HG03442 (cell line): Measurements from ENCODE around the gene B4GALT6.

Experiments
- ATAC-seq: cut with Tn5 transposase; IDR thresholded peaks from one replicate; pipeline ENCODE4 v1.9.1; 2021; ENCODE audit warnings: mild to moderate bottlenecking, moderate library complexity; ENCODE audit not compliant: unreplicated experiment

The B4GALT6 gene

GRCh38 chr18:31694297-31694696 is 9.9 kb upstream of the B4GALT6 start:
- ATAC-seq: no peak

GRCh38 chr18:31688606-31689005 is 4.2 kb upstream of the B4GALT6 start:
- no peak for ATAC-seq

- no peak for ATAC-seq
Measured at GRCh38 chr18:31686986-31687928, 2.9 kb upstream of the B4GALT6 start.

- ATAC-seq: no peak
Measured at GRCh38 chr18:31686572-31686971, 2.2 kb upstream of the B4GALT6 start.

GRCh38 chr18:31685097-31686082 is 1.0 kb upstream of the B4GALT6 start:
- peak; percentile 75 for ATAC-seq

- ATAC-seq: no peak
Measured at GRCh38 chr18:31683968-31684278, 458 bp downstream of the B4GALT6 start.

- ATAC-seq: no peak
Measured at GRCh38 chr18:31683106-31683505, 1.3 kb downstream of the B4GALT6 start.

- no peak for ATAC-seq
Measured at GRCh38 chr18:31680831-31681568, 3.4 kb downstream of the B4GALT6 start.

GRCh38 chr18:31680433-31680811 is 4.0 kb downstream of the B4GALT6 start:
- ATAC-seq: no peak

- no peak for ATAC-seq
Measured at GRCh38 chr18:31679791-31680432, 4.5 kb downstream of the B4GALT6 start.

GRCh38 chr18:31679133-31679742 is 5.1 kb downstream of the B4GALT6 start:
- ATAC-seq: no peak

GRCh38 chr18:31678425-31678824 is 6.0 kb downstream of the B4GALT6 start:
- no peak for ATAC-seq

- ATAC-seq: no peak
Measured at GRCh38 chr18:31677592-31677991, 6.8 kb downstream of the B4GALT6 start.

- no peak for ATAC-seq
Measured at GRCh38 chr18:31675404-31675803, 9.0 kb downstream of the B4GALT6 start.

GRCh38 chr18:31672628-31673135 is 11.7 kb downstream of the B4GALT6 start:
- ATAC-seq: no peak

- no peak for ATAC-seq
Measured at GRCh38 chr18:31671951-31672350, 12.4 kb downstream of the B4GALT6 start.

- no peak for ATAC-seq
Measured at GRCh38 chr18:31669541-31669940, 14.8 kb downstream of the B4GALT6 start.

GRCh38 chr18:31667185-31667584 is 17.2 kb downstream of the B4GALT6 start:
- ATAC-seq: no peak

- no peak for ATAC-seq
Measured at GRCh38 chr18:31666055-31666454, 18.3 kb downstream of the B4GALT6 start.

- ATAC-seq: no peak
Measured at GRCh38 chr18:31664101-31664500, 20.3 kb downstream of the B4GALT6 start.
